HepG2 (cell line): Measurements from ENCODE around the gene TMEM44. TPM values are rescaled to one million over a fixed set of nuclear protein-coding genes. Genes with fewer than 3 reads are reported as not detected.
A peak's percentile ranks its signal among the peaks of the same experiment; 100 is the strongest.

Source experiments
- CENPX ChIP-seq: sonication (generic); formaldehyde crosslinking; IDR thresholded peaks from 2 replicates; pipeline ENCODE4 v1.9.0; 2021; ENCODE audit warnings: mild to moderate bottlenecking, missing genetic modification reagents, moderate library complexity
- DMTF1 ChIP-seq: sonication (generic); formaldehyde crosslinking; IDR thresholded peaks from 2 replicates; pipeline ENCODE4 v1.4.0; 2020; ENCODE audit warnings: mild to moderate bottlenecking, missing genetic modification reagents
- FOSL2 ChIP-seq: sonication (generic); formaldehyde crosslinking; IDR thresholded peaks from 2 replicates; pipeline ENCODE4 v1.4.0; 2020; ENCODE audit warnings: missing genetic modification reagents
- GATA4 ChIP-seq: sonication (generic); IDR thresholded peaks from 2 replicates; pipeline ENCODE4 v1.6.1; 2016; ENCODE audit warnings: antibody characterized with exemption, low read depth, borderline replicate concordance
- NCOA2 ChIP-seq: sonication (generic); formaldehyde crosslinking; IDR thresholded peaks from 2 replicates; pipeline ENCODE4 v1.8.0; 2022; ENCODE audit warnings: inconsistent platforms
- PRMT3 ChIP-seq: sonication (generic); formaldehyde crosslinking; IDR thresholded peaks from 2 replicates; pipeline ENCODE4 v1.8.1; 2022; ENCODE audit warnings: low read depth, mild to moderate bottlenecking, moderate library complexity, missing genetic modification reagents, borderline replicate concordance
- SMYD3 ChIP-seq: sonication (generic); formaldehyde crosslinking; IDR thresholded peaks from 2 replicates; pipeline ENCODE4 v1.8.1; 2023; ENCODE audit warnings: mild to moderate bottlenecking, missing genetic modification reagents
- YEATS2 ChIP-seq: sonication (generic); formaldehyde crosslinking; IDR thresholded peaks from 2 replicates; pipeline ENCODE4 v1.4.0; 2020; ENCODE audit warnings: missing genetic modification reagents, borderline replicate concordance
- ZMAT5 ChIP-seq: sonication (generic); formaldehyde crosslinking; IDR thresholded peaks from 2 replicates; pipeline ENCODE4 v1.5.0; 2020; ENCODE audit warnings: mild to moderate bottlenecking, low read depth, missing genetic modification reagents, borderline replicate concordance
- ZNF234 ChIP-seq: sonication (generic); formaldehyde crosslinking; conservative IDR thresholded peaks from 2 replicates; pipeline ENCODE4 v1.5.1; 2020; ENCODE audit warnings: mild to moderate bottlenecking, missing genetic modification reagents
- ZNF7 ChIP-seq: IDR thresholded peaks from 2 replicates; pipeline ENCODE4 v1.6.1; 2016; ENCODE audit warnings: missing biosample characterization, missing genetic modification reagents
- ZSCAN9 ChIP-seq: IDR thresholded peaks from 2 replicates; pipeline ENCODE4 v1.6.1; 2016; ENCODE audit warnings: borderline replicate concordance
- polyA plus RNA-seq, 8 experiments: library from polyadenylated mRNA; depleted of rRNA in 3 of 8; stranded (reverse) in 7 of 8; unstranded in 1 of 8; fragments of >200 nt; fragmentation: Illumina TruSeq in 4 of 8; extraction: Trizol in 4 of 8; gene quantifications; 2 replicates each; pipeline versions ENCODE4 v1.2.1 to v1.2.3, GENCODE V29; 2011 to 2016; ENCODE audit warnings: low read depth in 4 of 8, missing spikeins in 1 of 8, mixed read lengths in 1 of 8; ENCODE audit not compliant: insufficient read depth in 1 of 8
- total RNA-seq, 5 experiments: library from RNA; depleted of rRNA; stranded (reverse); fragments of >200 nt; fragmentation: Illumina TruSeq; extraction: Trizol; gene quantifications; 2 replicates each; pipeline ENCODE4 v1.2.3, GENCODE V29; 2016; ENCODE audit warnings: low read depth in 1 of 5
- TF ChIP-seq, protein P1 (sequence below): sonication (generic); formaldehyde crosslinking; IDR thresholded peaks from 2 replicates; pipeline ENCODE4 v1.4.0; 2020; ENCODE audit warnings: missing genetic modification reagents
- TF ChIP-seq, protein P2 (sequence below): sonication (generic); formaldehyde crosslinking; IDR thresholded peaks from 2 replicates; pipeline ENCODE4 v1.4.0; 2020; ENCODE audit warnings: missing genetic modification reagents

The TMEM44 gene
- total and polyA plus RNA-seq, 2 of the 13 experiments (the other 11 are each of a cell fraction or from before 2014, with no cell fraction given) = 7.3 to 13.8 TPM

GRCh38 chr3:194671900-194672808 is 38.9 kb upstream of the TMEM44 start, which contains the start of gene LSG1 (continued):
- TF ChIP-seq DMTF1 (CRISPR knock-in tag) = no peak
- TF ChIP-seq GATA4 = no peak; the same call in 1 of the 2 replicates
- TF ChIP-seq, protein P1, sequence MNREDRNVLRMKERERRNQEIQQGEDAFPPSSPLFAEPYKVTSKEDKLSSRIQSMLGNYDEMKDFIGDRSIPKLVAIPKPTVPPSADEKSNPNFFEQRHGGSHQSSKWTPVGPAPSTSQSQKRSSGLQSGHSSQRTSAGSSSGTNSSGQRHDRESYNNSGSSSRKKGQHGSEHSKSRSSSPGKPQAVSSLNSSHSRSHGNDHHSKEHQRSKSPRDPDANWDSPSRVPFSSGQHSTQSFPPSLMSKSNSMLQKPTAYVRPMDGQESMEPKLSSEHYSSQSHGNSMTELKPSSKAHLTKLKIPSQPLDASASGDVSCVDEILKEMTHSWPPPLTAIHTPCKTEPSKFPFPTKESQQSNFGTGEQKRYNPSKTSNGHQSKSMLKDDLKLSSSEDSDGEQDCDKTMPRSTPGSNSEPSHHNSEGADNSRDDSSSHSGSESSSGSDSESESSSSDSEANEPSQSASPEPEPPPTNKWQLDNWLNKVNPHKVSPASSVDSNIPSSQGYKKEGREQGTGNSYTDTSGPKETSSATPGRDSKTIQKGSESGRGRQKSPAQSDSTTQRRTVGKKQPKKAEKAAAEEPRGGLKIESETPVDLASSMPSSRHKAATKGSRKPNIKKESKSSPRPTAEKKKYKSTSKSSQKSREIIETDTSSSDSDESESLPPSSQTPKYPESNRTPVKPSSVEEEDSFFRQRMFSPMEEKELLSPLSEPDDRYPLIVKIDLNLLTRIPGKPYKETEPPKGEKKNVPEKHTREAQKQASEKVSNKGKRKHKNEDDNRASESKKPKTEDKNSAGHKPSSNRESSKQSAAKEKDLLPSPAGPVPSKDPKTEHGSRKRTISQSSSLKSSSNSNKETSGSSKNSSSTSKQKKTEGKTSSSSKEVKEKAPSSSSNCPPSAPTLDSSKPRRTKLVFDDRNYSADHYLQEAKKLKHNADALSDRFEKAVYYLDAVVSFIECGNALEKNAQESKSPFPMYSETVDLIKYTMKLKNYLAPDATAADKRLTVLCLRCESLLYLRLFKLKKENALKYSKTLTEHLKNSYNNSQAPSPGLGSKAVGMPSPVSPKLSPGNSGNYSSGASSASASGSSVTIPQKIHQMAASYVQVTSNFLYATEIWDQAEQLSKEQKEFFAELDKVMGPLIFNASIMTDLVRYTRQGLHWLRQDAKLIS (CRISPR knock-in tag) = 0 out of 2 replicates have a peak, but pooled peaks have one; percentile 42
- no peak for TF ChIP-seq ZNF7
- peak; percentile 88 for TF ChIP-seq YEATS2 (CRISPR knock-in tag)
- no peak for TF ChIP-seq CENPX (CRISPR knock-in tag)
- TF ChIP-seq SMYD3 = 0 out of 2 replicates have a peak, but pooled peaks have one; percentile 58
- TF ChIP-seq FOSL2 (CRISPR knock-in tag) = peak; percentile 73
- no peak for TF ChIP-seq PRMT3 (CRISPR knock-in tag)
- no peak for TF ChIP-seq ZSCAN9 (CRISPR knock-in tag)
- TF ChIP-seq ZMAT5 = no peak
- 0 out of 2 replicates have a peak, but pooled peaks have one; percentile 34 for TF ChIP-seq NCOA2
- TF ChIP-seq, protein P2, sequence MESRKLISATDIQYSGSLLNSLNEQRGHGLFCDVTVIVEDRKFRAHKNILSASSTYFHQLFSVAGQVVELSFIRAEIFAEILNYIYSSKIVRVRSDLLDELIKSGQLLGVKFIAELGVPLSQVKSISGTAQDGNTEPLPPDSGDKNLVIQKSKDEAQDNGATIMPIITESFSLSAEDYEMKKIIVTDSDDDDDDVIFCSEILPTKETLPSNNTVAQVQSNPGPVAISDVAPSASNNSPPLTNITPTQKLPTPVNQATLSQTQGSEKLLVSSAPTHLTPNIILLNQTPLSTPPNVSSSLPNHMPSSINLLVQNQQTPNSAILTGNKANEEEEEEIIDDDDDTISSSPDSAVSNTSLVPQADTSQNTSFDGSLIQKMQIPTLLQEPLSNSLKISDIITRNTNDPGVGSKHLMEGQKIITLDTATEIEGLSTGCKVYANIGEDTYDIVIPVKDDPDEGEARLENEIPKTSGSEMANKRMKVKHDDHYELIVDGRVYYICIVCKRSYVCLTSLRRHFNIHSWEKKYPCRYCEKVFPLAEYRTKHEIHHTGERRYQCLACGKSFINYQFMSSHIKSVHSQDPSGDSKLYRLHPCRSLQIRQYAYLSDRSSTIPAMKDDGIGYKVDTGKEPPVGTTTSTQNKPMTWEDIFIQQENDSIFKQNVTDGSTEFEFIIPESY (CRISPR knock-in tag) = peak; percentile 18; the same call in 1 of the 2 replicates
- TF ChIP-seq ZNF234 = no peak
